RWPE1 (cell line): ENCODE measurements around the gene AGXT.

ENCODE experiments used
- CTCF ChIA-PET: fragments of 350-600 bp; sonication (Branson Sonifier 250); formaldehyde crosslinking; extraction: SDS; loops from one replicate; lab custom pipeline; 2021; lab: Yijun Ruan, JAX
- POLR2A ChIA-PET: fragments of 400-600 bp; formaldehyde crosslinking; extraction: SDS; loops from one replicate; lab custom pipeline; 2020; ENCODE audit warnings: antibody characterized with exemption; ENCODE audit not compliant: low non-redundant PET; lab: Yijun Ruan, JAX
- DNase-seq: peaks from one replicate; pipeline ENCODE4 v3.0.0; 2012; ENCODE audit warnings: low spot score
- H3K27ac ChIP-seq: fragments of 450-650 bp; 2 replicates; pipeline ENCODE4 v1.5.1; 2017
- TF ChIP-seq, protein P1 (sequence below): fragments of 450-650 bp; conservative IDR thresholded peaks from 2 replicates; pipeline ENCODE4 v1.5.1; 2017; ENCODE audit warnings: low read depth, mild to moderate bottlenecking

The AGXT gene

DNA sequence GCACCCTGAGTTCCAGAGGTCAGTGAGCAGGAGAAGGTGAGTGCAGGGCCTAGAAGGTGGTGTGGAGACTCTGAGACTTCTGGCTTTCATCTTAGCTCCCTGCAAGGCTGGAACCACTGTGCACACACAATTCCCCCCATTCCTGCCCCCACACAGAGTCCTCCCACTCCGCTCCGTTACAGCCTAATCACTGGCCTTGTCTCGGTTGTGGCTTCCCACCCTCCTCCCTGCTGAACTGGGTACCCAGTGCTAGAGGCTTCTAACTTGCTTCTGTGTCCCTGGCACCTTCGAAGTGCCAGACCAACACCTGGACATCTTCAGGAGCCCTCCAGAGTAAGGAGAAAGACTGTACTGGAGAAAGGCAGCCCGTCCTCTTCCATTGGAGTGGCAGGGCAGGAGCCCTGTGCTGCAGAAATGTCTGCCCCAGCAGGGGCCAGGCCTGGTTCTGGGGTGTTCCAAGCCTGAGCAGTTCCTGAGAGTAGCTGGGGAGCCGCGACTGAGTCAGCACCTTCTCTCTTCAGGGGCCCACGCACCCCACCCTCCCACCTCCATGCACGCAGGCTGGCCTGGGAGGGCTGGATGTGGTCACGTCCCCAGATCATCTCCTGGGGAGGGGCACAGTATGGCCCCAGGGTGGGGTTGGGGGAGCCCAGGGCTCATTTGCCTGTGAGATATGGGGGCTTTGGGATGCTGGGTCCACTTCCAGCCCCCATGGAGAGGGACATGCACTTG is 60.9 kb downstream of the AGXT start:
- ChIA-PET POLR2A (no interaction called here), CTCF (no interaction called here)
- DNase-seq, result no peak
- TF ChIP-seq, protein P1, sequence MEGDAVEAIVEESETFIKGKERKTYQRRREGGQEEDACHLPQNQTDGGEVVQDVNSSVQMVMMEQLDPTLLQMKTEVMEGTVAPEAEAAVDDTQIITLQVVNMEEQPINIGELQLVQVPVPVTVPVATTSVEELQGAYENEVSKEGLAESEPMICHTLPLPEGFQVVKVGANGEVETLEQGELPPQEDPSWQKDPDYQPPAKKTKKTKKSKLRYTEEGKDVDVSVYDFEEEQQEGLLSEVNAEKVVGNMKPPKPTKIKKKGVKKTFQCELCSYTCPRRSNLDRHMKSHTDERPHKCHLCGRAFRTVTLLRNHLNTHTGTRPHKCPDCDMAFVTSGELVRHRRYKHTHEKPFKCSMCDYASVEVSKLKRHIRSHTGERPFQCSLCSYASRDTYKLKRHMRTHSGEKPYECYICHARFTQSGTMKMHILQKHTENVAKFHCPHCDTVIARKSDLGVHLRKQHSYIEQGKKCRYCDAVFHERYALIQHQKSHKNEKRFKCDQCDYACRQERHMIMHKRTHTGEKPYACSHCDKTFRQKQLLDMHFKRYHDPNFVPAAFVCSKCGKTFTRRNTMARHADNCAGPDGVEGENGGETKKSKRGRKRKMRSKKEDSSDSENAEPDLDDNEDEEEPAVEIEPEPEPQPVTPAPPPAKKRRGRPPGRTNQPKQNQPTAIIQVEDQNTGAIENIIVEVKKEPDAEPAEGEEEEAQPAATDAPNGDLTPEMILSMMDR, result no peak
- H3K27ac ChIP-seq, result no peak overlapping the region
